B cell (primary cell): ENCODE measurements around the gene SLC38A10.

Experiments
- EZH2 ChIP-seq: IDR thresholded peaks from 2 replicates; pipeline ENCODE4 v1.6.1; 2012; ENCODE audit warnings: borderline replicate concordance, low read depth, mild to moderate bottlenecking, moderate library complexity, low read length; ENCODE audit not compliant: insufficient read depth, poor library complexity, severe bottlenecking
- TF ChIP-seq, protein P1 (sequence below): fragments of 200-600 bp; IDR thresholded peaks from one replicate; pipeline ENCODE4 v1.8.0; 2022; ENCODE audit warnings: antibody characterized with exemption, mild to moderate bottlenecking

DNA sequence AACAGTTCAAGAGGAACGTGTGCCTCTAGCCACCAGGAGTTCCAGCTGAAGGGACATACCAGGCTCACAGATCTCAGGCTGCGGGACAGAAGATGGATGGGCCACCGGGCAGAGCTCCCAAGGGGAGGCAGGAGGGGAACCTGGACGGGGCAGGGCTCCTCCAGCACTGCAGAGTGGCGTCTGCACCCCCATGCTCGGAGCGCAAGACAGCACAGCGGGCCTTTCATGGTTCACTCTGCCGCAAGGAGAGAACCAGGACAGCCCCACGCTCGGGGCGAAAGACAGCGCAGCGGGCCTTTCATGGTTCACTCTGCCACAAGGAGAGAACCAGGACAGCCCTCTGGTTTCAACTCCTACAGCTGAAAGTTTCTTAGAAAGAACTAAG is 20.6 kb downstream of the SLC38A10 start:
- TF ChIP-seq, protein P1, sequence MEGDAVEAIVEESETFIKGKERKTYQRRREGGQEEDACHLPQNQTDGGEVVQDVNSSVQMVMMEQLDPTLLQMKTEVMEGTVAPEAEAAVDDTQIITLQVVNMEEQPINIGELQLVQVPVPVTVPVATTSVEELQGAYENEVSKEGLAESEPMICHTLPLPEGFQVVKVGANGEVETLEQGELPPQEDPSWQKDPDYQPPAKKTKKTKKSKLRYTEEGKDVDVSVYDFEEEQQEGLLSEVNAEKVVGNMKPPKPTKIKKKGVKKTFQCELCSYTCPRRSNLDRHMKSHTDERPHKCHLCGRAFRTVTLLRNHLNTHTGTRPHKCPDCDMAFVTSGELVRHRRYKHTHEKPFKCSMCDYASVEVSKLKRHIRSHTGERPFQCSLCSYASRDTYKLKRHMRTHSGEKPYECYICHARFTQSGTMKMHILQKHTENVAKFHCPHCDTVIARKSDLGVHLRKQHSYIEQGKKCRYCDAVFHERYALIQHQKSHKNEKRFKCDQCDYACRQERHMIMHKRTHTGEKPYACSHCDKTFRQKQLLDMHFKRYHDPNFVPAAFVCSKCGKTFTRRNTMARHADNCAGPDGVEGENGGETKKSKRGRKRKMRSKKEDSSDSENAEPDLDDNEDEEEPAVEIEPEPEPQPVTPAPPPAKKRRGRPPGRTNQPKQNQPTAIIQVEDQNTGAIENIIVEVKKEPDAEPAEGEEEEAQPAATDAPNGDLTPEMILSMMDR, result no peak
- TF ChIP-seq EZH2, result no peak
